HFF-Myc (cell line): ENCODE measurements around the gene PTTG2.
"Not testable (repeated sequence)": the region's sequence is repeated elsewhere in the genome, so short reads cannot be mapped to it uniquely, and the experiment has no call there.

Experiments used
- DNase-seq: peaks from one replicate; pipeline ENCODE4 v3.0.0-alpha.2; 2011; ENCODE audit warnings: low read depth; ENCODE audit errors: extremely low read depth
- H3K4me3 ChIP-seq: replicated peaks from 2 replicates; pipeline ENCODE4 v1.5.1; 2011; ENCODE audit warnings: low read depth, mild to moderate bottlenecking, control low read depth, low read length
- TF ChIP-seq, protein P1 (sequence below): IDR thresholded peaks from 2 replicates; pipeline ENCODE4 v1.5.1; 2012; ENCODE audit warnings: mild to moderate bottlenecking, low read depth, low read length, control low read depth; ENCODE audit errors: missing control alignments

Gene PTTG2

DNA sequence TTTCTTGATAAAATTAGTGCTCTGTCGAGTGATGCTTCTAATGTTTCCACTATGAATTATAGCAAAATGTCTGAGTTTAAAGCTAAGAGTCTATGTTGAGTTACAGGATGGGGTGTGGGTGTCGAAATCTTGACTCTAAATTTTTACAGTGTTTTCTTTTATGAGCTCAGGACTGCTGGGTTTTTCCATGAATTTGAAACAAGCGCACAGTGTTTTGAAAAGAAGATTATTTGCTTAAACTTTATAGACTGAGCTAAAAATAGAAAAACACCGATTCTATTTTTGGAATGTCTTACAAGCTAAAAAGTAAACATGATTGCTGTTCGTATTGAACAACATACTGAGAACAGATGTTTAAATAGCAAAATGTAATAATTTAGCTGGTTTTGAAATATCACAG lies 7.5 kb downstream of the PTTG2 start:
- TF ChIP-seq, protein P1, sequence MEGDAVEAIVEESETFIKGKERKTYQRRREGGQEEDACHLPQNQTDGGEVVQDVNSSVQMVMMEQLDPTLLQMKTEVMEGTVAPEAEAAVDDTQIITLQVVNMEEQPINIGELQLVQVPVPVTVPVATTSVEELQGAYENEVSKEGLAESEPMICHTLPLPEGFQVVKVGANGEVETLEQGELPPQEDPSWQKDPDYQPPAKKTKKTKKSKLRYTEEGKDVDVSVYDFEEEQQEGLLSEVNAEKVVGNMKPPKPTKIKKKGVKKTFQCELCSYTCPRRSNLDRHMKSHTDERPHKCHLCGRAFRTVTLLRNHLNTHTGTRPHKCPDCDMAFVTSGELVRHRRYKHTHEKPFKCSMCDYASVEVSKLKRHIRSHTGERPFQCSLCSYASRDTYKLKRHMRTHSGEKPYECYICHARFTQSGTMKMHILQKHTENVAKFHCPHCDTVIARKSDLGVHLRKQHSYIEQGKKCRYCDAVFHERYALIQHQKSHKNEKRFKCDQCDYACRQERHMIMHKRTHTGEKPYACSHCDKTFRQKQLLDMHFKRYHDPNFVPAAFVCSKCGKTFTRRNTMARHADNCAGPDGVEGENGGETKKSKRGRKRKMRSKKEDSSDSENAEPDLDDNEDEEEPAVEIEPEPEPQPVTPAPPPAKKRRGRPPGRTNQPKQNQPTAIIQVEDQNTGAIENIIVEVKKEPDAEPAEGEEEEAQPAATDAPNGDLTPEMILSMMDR, result no peak
- no peak overlapping the region for H3K4me3 ChIP-seq
- DNase-seq, result no peak

DNA sequence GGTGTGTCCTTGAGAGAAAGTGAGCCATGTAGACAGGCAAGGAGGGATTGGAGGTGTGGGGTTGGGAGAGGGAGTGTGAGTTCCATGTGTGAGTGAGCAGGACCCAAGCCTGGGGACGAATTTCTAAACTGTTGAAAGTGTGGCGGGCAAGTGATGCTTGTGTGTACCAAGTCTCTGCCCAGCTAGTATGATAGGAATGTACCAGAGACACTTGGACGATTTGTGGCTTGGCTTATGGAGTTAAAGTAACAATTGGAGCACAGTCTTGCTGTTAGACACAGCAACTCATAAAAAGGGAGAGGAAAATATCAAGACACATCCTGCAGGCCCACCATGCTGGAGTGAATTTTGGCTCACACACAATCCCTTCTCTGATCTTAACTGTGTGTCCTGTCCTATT lies 8.5 kb downstream of the PTTG2 start:
- TF ChIP-seq, protein P1, result no peak
- no peak overlapping the region for H3K4me3 ChIP-seq
- no peak for DNase-seq

DNA sequence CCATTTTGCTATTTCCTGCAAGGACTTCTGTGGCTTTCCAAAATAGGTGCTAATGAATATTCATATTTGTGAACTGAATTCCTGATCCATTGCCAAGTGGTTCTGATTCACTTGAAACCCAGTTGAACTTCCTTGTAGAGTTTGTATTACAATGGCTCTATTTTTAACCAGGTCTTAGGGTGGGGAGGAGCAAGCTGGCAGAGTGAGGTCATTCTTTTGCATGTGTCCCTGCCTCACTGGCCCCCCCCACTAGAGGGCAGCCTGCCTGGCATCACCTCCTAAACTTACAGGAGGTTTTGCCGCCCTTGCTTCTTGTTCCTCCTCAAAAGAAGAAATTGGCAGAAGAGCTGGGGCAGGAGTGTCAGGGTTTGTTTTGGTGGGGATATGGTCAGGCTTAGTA lies 10.5 kb downstream of the PTTG2 start:
- TF ChIP-seq, protein P1, result peak; percentile 59
- no peak overlapping the region for H3K4me3 ChIP-seq
- DNase-seq, result no peak

DNA sequence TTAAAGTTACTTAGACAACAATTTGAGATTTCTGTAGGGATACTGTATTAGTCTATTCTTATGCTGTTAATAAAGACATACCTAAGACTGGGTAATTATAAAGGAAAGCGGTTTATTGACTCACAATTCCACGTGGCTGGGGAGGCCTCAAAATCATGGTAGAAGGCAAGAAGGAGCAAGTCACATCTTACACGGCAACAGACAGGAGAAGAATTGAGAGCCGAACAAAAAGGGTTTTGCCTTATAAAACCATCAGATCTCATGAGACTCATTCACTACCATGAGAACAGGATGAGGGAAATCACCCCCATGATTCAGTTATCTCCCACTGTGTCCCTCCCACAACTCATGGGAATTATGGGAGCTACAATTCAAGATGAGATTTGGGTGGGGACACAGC lies 11.0 kb downstream of the PTTG2 start:
- no peak for DNase-seq
- H3K4me3 ChIP-seq, result no peak overlapping the region
- TF ChIP-seq, protein P1, result no peak

DNA sequence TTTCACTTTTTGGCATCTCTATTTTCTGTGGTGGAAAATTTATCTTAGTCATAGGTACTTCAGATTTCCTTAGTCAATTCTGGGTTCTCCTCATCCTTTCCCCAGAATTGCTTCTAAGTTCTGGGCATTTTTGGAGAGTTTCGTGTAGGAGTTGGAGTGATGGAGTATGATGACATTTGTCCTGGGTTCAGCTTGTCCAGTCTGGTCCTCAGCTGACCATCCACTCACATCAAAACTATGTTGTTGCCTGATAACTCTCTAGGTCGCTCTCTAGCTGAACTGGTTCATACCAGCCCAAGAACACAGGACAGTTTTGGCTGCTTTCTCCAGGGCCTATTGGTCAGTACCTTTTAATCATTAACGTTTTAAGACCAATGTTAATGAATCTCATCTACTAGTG lies 13.2 kb downstream of the PTTG2 start:
- TF ChIP-seq, protein P1, result no peak
- no peak for DNase-seq
- H3K4me3 ChIP-seq, result no peak overlapping the region

DNA sequence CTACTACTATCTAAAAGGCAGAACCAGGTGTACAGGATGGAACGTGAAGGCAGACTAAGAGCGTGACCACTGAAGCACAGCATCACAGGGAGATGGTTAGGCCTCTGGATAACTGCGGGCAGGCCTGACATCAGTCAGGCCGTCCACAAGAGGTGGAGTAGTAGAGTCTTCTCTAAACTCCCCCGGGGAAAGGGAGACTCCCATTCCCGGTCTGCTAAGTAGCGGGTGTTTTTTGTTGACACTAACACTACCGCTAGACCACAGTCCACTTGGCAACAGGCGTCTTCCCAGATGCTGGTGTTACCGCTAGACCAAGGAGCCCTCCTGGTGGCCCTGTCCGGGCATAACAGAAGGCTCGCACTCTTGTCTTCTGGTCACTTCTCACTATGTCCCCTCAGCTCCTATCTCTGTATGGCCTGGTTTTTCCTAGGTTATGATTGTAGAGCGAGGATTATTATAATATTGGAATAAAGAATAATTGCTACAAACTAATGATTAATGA lies 15.2 kb downstream of the PTTG2 start:
- not testable (repeated sequence) for DNase-seq, H3K4me3 ChIP-seq

DNA sequence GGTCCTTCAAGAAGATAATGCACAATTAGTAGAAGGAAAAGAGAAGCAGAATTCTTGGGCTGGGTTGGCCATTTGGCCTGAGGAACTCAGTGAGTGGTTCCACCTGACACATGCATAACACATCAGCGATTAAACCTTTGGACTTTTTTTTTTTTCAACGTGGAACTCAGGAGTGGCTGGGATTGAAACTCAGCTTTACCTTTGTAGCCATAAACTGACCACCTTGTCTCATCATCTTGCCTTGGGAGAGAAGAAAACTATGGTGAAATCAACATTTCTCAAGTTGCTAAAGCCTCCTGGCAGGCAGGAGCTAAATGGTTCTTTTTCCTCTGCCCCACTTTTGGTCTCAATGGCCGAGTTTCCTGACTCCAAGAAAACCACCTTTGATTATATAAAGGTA lies 16.3 kb downstream of the PTTG2 start:
- H3K4me3 ChIP-seq, result peak overlapping the region; percentile 33
- DNase-seq, result no peak
- TF ChIP-seq, protein P1, result no peak
